ENCODE data around the gene TRANK1. TPM values are rescaled to one million over a fixed set of nuclear protein-coding genes. Genes with fewer than 3 reads are reported as not detected.
"Not testable (repeated sequence)": the region's sequence is repeated elsewhere in the genome, so short reads cannot be mapped to it uniquely, and the experiment has no call there.

Gene TRANK1
- total RNA-seq, 2 experiments from 2014 or later: 39.2 to 44.8 TPM

- H3K4me1 Mint-ChIP-seq (ENCODE audit: low read depth): peaks cover 5% of the 10 kb centered on the region
- no peak overlapping the region for H3K27ac ChIP-seq (ENCODE audit: low read depth in 1 of 2, low read length in 2 of 2)
- ChIA-PET POLR2A (interaction anchor here (4.0 kb wide), 1 partner anchor 11 kb away, joined by 24 read pairs; the partner anchor contains the start of gene TRANK1), CTCF (interaction anchor here (1.8 to 3.6 kb wide), 2 partner anchors 38 to 88 kb away, joined by 5 to 10 read pairs; partner anchors contain the start of gene MLH1)
- H3K27me3 Mint-ChIP-seq: no peaks in the 10 kb centered on the region
- no peaks in the 10 kb centered on the region for H3K36me3 ChIP-seq (ENCODE audit: insufficient read depth, low read length)
- intact Hi-C loops (cut with DNase I, micrococcal nuclease): loop anchor here (5.0 kb wide), 2 partner anchors 54 to 64 kb away; no protein-coding TSS in a partner anchor
- H3K36me3 Mint-ChIP-seq (ENCODE audit: low read depth): no peaks in the 10 kb centered on the region
- no peak overlapping the region for H3K4me3 Mint-ChIP-seq
- no peak overlapping the region for H3K4me3 ChIP-seq (ENCODE audit: low read length)
- H3K27ac Mint-ChIP-seq: no peak overlapping the region
- no peak for DNase-seq
- ATAC-seq (ENCODE audit: poor library complexity): no peak
- H3K9me3 Mint-ChIP-seq: no peaks in the 10 kb centered on the region
- peaks cover 5% of the 10 kb centered on the region for H3K4me1 ChIP-seq (ENCODE audit: insufficient read depth, low read length)
- H3K27me3 ChIP-seq (ENCODE audit: control insufficient read depth in 1 of 2, insufficient read depth in 2 of 2, low read length in 2 of 2): no peaks in the 10 kb centered on the region
- TF ChIP-seq, protein P1, sequence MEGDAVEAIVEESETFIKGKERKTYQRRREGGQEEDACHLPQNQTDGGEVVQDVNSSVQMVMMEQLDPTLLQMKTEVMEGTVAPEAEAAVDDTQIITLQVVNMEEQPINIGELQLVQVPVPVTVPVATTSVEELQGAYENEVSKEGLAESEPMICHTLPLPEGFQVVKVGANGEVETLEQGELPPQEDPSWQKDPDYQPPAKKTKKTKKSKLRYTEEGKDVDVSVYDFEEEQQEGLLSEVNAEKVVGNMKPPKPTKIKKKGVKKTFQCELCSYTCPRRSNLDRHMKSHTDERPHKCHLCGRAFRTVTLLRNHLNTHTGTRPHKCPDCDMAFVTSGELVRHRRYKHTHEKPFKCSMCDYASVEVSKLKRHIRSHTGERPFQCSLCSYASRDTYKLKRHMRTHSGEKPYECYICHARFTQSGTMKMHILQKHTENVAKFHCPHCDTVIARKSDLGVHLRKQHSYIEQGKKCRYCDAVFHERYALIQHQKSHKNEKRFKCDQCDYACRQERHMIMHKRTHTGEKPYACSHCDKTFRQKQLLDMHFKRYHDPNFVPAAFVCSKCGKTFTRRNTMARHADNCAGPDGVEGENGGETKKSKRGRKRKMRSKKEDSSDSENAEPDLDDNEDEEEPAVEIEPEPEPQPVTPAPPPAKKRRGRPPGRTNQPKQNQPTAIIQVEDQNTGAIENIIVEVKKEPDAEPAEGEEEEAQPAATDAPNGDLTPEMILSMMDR (IDR thresholded peaks at IDR 0.05): no peak
- no peaks in the 10 kb centered on the region for H3K9me3 ChIP-seq (ENCODE audit: control insufficient read depth in 1 of 2, insufficient read depth in 1 of 2, low read length in 2 of 2)
These were observed 11.3 kb upstream of the TRANK1 start for GRCh38 chr3:36956155-36956554.

DNA sequence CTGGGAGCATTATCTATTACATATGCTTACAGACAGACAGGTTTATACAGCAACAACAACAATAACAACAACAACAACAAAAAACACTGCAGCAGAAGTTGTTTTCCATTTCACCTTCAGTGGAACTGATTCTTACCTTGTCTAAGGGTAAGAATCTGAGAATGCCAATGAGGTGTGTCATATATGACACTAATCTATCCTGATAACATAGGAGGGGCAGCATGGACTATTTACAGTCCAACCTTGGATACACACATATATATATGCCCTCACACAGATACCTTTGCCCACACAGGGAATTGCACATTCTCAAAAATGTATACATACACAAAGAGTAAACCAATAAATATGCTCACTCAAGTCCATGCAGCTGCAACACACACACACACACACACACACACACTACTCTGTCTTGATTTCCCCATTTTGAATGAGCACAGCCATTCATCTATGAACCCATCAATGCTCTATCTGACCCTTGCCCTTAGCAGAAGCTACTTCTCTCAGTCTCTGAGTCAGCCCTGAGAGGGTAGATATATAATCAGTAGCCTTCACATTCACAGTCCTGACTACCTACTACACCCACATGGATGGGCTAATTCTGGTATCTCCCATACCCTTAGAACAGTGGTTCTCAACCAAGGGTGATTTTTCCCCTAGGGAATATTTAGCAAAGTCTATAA lies 9.7 kb upstream of the TRANK1 start:
- CTCF ChIA-PET: interaction anchor here (3.6 kb wide), 1 partner anchor 86 kb away, joined by 10 read pairs; no protein-coding TSS in a partner anchor
- Histone ChIP-seq H3K4me3 (ENCODE audit: low read length) (no peak overlapping the region), H3K36me3 (ENCODE audit: insufficient read depth, low read length) (no peaks in the 10 kb centered on the region), H3K27ac (ENCODE audit: low read depth in 1 of 2, low read length in 2 of 2) (no peak overlapping the region), H3K9me3 (ENCODE audit: control insufficient read depth in 1 of 2, insufficient read depth in 1 of 2, low read length in 2 of 2) (no peaks in the 10 kb centered on the region), H3K27me3 (ENCODE audit: control insufficient read depth in 1 of 2, insufficient read depth in 2 of 2, low read length in 2 of 2) (no peaks in the 10 kb centered on the region), H3K4me1 (ENCODE audit: insufficient read depth, low read length) (peaks cover 5% of the 10 kb centered on the region)
- H3K9me3 Mint-ChIP-seq: no peaks in the 10 kb centered on the region
- no peaks in the 10 kb centered on the region for H3K36me3 Mint-ChIP-seq (ENCODE audit: low read depth)
- POLR2A ChIA-PET: no interaction called here
- no peak for ATAC-seq (ENCODE audit: poor library complexity)
- H3K27me3 Mint-ChIP-seq: no peaks in the 10 kb centered on the region
- peaks cover 5% of the 10 kb centered on the region for H3K4me1 Mint-ChIP-seq (ENCODE audit: low read depth)
- H3K27ac Mint-ChIP-seq: no peak overlapping the region
- DNase-seq: peak in 1 of 14 experiments; percentile 23
- H3K4me3 Mint-ChIP-seq: no peak overlapping the region
- intact Hi-C loops (cut with DNase I, micrococcal nuclease): loop anchor here (5.0 kb wide), 2 partner anchors 52 to 62 kb away; no protein-coding TSS in a partner anchor
- TF ChIP-seq, protein P1 (IDR thresholded peaks at IDR 0.05): no peak

GRCh38 chr3:36947814-36948213 lies 3.0 kb upstream of the TRANK1 start:
- Histone ChIP-seq H3K9me3 (ENCODE audit: control insufficient read depth in 1 of 2, insufficient read depth in 1 of 2, low read length in 2 of 2) (peaks cover 0 to 11% of the 10 kb centered on the region in 2 experiments), H3K4me1 (ENCODE audit: insufficient read depth, low read length) (peaks cover 18% of the 10 kb centered on the region)
- H3K36me3 Mint-ChIP-seq (ENCODE audit: low read depth); H3K4me3 ChIP-seq (ENCODE audit: low read length); intact Hi-C loops (cut with DNase I, micrococcal nuclease); ATAC-seq (ENCODE audit: poor library complexity); H3K27me3 Mint-ChIP-seq; H3K27ac Mint-ChIP-seq; H3K4me1 Mint-ChIP-seq (ENCODE audit: low read depth); H3K27ac ChIP-seq (ENCODE audit: low read depth in 1 of 2, low read length in 2 of 2); H3K27me3 ChIP-seq (ENCODE audit: control insufficient read depth in 1 of 2, insufficient read depth in 2 of 2, low read length in 2 of 2); H3K9me3 Mint-ChIP-seq; DNase-seq; CTCF ChIA-PET; H3K36me3 ChIP-seq (ENCODE audit: insufficient read depth, low read length): not testable (repeated sequence)
- POLR2A ChIA-PET: interaction anchor here (1.3 kb wide), 1 partner anchor 40 kb away, joined by 3 read pairs; no protein-coding TSS in a partner anchor
- H3K4me3 Mint-ChIP-seq: peak overlapping the region; percentile 77
